Neural cell (in vitro differentiated cells): ENCODE data around the gene ANKAR. TPM values are rescaled to one million over a fixed set of nuclear protein-coding genes. Genes with fewer than 3 reads are reported as not detected.

Source experiments
- H2AFZ ChIP-seq: fragments of 200-600, 300-800 bp; sonication (generic), shearing (Covaris generic); 2 replicates; pipeline ENCODE4 v1.6.0; 2014; ENCODE audit warnings: low read depth, mild to moderate bottlenecking, antibody characterized with exemption, low read length, moderate library complexity
- H3F3A ChIP-seq: fragments of 200-600 bp; shearing (Covaris generic); 2 replicates; pipeline ENCODE4 v1.6.1; 2016; ENCODE audit warnings: mild to moderate bottlenecking, moderate library complexity, mixed read lengths, antibody characterized with exemption, low read length; ENCODE audit not compliant: insufficient read depth, poor library complexity, severe bottlenecking
- H3K27ac ChIP-seq: fragments of 200-600, 300-800 bp; sonication (generic), shearing (Covaris generic); 2 replicates; pipeline ENCODE4 v1.5.1; 2014; ENCODE audit warnings: mild to moderate bottlenecking, low read length, moderate library complexity
- H3K27me3 ChIP-seq: fragments of 300-800, 200-600 bp; sonication (generic), shearing (Covaris generic); 2 replicates; pipeline ENCODE4 v1.6.0; 2014; ENCODE audit warnings: mild to moderate bottlenecking, low read depth, low read length, moderate library complexity; ENCODE audit not compliant: insufficient read depth
- H3K36me3 ChIP-seq: fragments of 300-800, 200-600 bp; sonication (generic), shearing (Covaris generic); 2 replicates; pipeline ENCODE4 v1.5.1; 2014; ENCODE audit warnings: mild to moderate bottlenecking, antibody characterized with exemption, low read length, moderate library complexity; ENCODE audit not compliant: insufficient read depth
- H3K4me2 ChIP-seq: fragments of 300-800, 200-600 bp; sonication (generic), shearing (Covaris generic); 2 replicates; pipeline ENCODE4 v1.6.0; 2014; ENCODE audit warnings: mild to moderate bottlenecking, low read length
- H3K4me3 ChIP-seq: fragments of 300-800, 200-600 bp; sonication (generic), shearing (Covaris generic); 2 replicates; pipeline ENCODE4 v1.5.1; 2014; ENCODE audit warnings: mild to moderate bottlenecking, low read length, moderate library complexity
- H3K79me2 ChIP-seq: fragments of 200-600 bp; shearing (Covaris generic); replicated peaks from 2 replicates; pipeline ENCODE4 v1.6.0; 2014; ENCODE audit warnings: mild to moderate bottlenecking, low read length, moderate library complexity; ENCODE audit not compliant: insufficient read depth
- H3K9ac ChIP-seq: fragments of 300-800, 200-600 bp; sonication (generic), shearing (Covaris generic); 2 replicates; pipeline ENCODE4 v1.6.1; 2016; ENCODE audit warnings: mild to moderate bottlenecking, low read length, mixed read lengths
- H3K9me2 ChIP-seq: fragments of 200-600 bp; shearing (Covaris generic); 2 replicates; pipeline ENCODE4 v1.6.1; 2016; ENCODE audit warnings: mild to moderate bottlenecking, low read length, mixed read lengths; ENCODE audit not compliant: insufficient read depth
- H3K9me3 ChIP-seq: fragments of 200-600, 300-800 bp; sonication (generic), shearing (Covaris generic); 2 replicates; pipeline ENCODE4 v1.6.1; 2016; ENCODE audit warnings: mild to moderate bottlenecking, mixed run types, low read length, moderate library complexity, mixed read lengths
- H4K20me1 ChIP-seq: fragments of 200-600 bp; shearing (Covaris generic); 2 replicates; pipeline ENCODE4 v1.6.1; 2016; ENCODE audit warnings: mild to moderate bottlenecking, mixed run types; ENCODE audit not compliant: insufficient read depth
- CTCF ChIP-seq: fragments of 450-650 bp; IDR thresholded peaks from 2 replicates; pipeline ENCODE4 v1.5.1; 2014; ENCODE audit warnings: antibody characterized with exemption, mild to moderate bottlenecking, moderate library complexity; ENCODE audit not compliant: poor library complexity, severe bottlenecking
- EP300 ChIP-seq: fragments of 450-650 bp; conservative IDR thresholded peaks from 2 replicates; pipeline ENCODE4 v1.6.1; 2014; ENCODE audit warnings: antibody characterized with exemption, mild to moderate bottlenecking, moderate library complexity; ENCODE audit not compliant: poor library complexity, severe bottlenecking
- EZH2 ChIP-seq: fragments of 200-600, 300-800 bp; shearing (Covaris generic), sonication (generic); IDR thresholded peaks from 2 replicates; pipeline ENCODE4 v1.6.1; 2014; ENCODE audit warnings: antibody characterized with exemption, low read length, borderline replicate concordance, mild to moderate bottlenecking; ENCODE audit not compliant: insufficient read depth, poor library complexity, severe bottlenecking
- MXI1 ChIP-seq: fragments of 450-650 bp; conservative IDR thresholded peaks from 2 replicates; pipeline ENCODE4 v1.6.1; 2014; ENCODE audit warnings: antibody characterized with exemption, mild to moderate bottlenecking; ENCODE audit not compliant: poor library complexity, severe bottlenecking
- POLR2AphosphoS5 ChIP-seq: IDR thresholded peaks from 2 replicates; pipeline ENCODE4 v1.6.1; 2012
- RAD21 ChIP-seq: fragments of 450-650 bp; conservative IDR thresholded peaks from 2 replicates; pipeline ENCODE4 v1.6.1; 2014; ENCODE audit warnings: antibody characterized with exemption, mild to moderate bottlenecking, moderate library complexity
- REST ChIP-seq: IDR thresholded peaks from 2 replicates; pipeline ENCODE4 v1.6.1; 2012; ENCODE audit warnings: borderline replicate concordance
- SMC3 ChIP-seq: fragments of 450-650 bp; conservative IDR thresholded peaks from 2 replicates; pipeline ENCODE4 v1.6.1; 2014; ENCODE audit warnings: antibody characterized with exemption, mild to moderate bottlenecking, moderate library complexity; ENCODE audit not compliant: poor library complexity
- TAF1 ChIP-seq: IDR thresholded peaks from 2 replicates; pipeline ENCODE4 v1.6.1; 2012; ENCODE audit warnings: low read depth
- polyA plus RNA-seq: library from polyadenylated mRNA; depleted of rRNA; stranded (reverse); fragments of >200 nt; gene quantifications from 2 replicates; pipeline ENCODE4 v1.2.3, GENCODE V29; 2014

Gene ANKAR
- polyA plus RNA-seq, 1 donor from 2014 or later: 7.4 TPM

- no peaks in the 10 kb centered on the region for H3K79me2 ChIP-seq
- H3K9me3 ChIP-seq: no peaks in the 10 kb centered on the region
- no peaks in the 10 kb centered on the region for H3K27me3 ChIP-seq
- no peak overlapping the region for H3K4me2 ChIP-seq
- TF ChIP-seq SMC3 (no peak), RAD21 (no peak), MXI1 (no peak), REST (no peak), EZH2 (no peak), CTCF (no peak), EP300 (no peak), POLR2AphosphoS5 (no peak), TAF1 (no peak)
- no peaks in the 10 kb centered on the region for H3K9me2 ChIP-seq
- H3F3A ChIP-seq: no peaks in the 10 kb centered on the region
- no peaks in the 10 kb centered on the region for H4K20me1 ChIP-seq
- no peak overlapping the region for H3K4me3 ChIP-seq
- no peak overlapping the region for H3K9ac ChIP-seq
- H3K27ac ChIP-seq: no peak overlapping the region
- no peaks in the 10 kb centered on the region for H3K36me3 ChIP-seq
- H2AFZ ChIP-seq: no peak overlapping the region
Observed at GRCh38 chr2:189700681-189701080, 26.2 kb downstream of the ANKAR start.

GRCh38 chr2:189702071-189702470 is 27.6 kb downstream of the ANKAR start:
- no peaks in the 10 kb centered on the region for H3F3A ChIP-seq
- no peaks in the 10 kb centered on the region for H3K36me3 ChIP-seq
- H3K4me3 ChIP-seq: no peak overlapping the region
- no peak overlapping the region for H3K27ac ChIP-seq
- no peaks in the 10 kb centered on the region for H4K20me1 ChIP-seq
- TF ChIP-seq TAF1: no peak
- TF ChIP-seq EZH2: no peak
- no peak for TF ChIP-seq REST
- no peak for TF ChIP-seq MXI1
- no peak for TF ChIP-seq CTCF
- TF ChIP-seq POLR2AphosphoS5: no peak
- no peak for TF ChIP-seq EP300
- no peak for TF ChIP-seq RAD21
- no peak for TF ChIP-seq SMC3
- no peak overlapping the region for H2AFZ ChIP-seq
- no peaks in the 10 kb centered on the region for H3K9me3 ChIP-seq
- H3K9me2 ChIP-seq: no peaks in the 10 kb centered on the region
- H3K79me2 ChIP-seq: no peaks in the 10 kb centered on the region
- H3K27me3 ChIP-seq: no peaks in the 10 kb centered on the region
- H3K9ac ChIP-seq: no peak overlapping the region
- no peak overlapping the region for H3K4me2 ChIP-seq
